Stimulated activated CD8-positive, alpha-beta memory T cell treated with anti-CD3 and anti-CD28 coated beads, Interleukin-2, amount 100 ng/mL, for 1 hour (primary cell): Measurements from ENCODE around the gene EWSR1.

Experiments
- DNase-seq, 2 donors: peaks; one replicate each; pipeline ENCODE4 v3.0.0-alpha.2; 2020; ENCODE audit warnings: low read depth in 2 of 2

Gene EWSR1

GRCh38 chr22:29269731-29270474 lies 1.8 kb downstream of the EWSR1 start:
- DNase-seq: no peak

GRCh38 chr22:29270475-29271271 lies 2.6 kb downstream of the EWSR1 start:
- DNase-seq: no peak

- DNase-seq: no peak
Measured at GRCh38 chr22:29272624-29273023, 4.6 kb downstream of the EWSR1 start.

- no peak for DNase-seq
Measured at GRCh38 chr22:29275167-29275566, 7.1 kb downstream of the EWSR1 start.

- DNase-seq: no peak
Measured at GRCh38 chr22:29275819-29276565, 7.9 kb downstream of the EWSR1 start.

DNA sequence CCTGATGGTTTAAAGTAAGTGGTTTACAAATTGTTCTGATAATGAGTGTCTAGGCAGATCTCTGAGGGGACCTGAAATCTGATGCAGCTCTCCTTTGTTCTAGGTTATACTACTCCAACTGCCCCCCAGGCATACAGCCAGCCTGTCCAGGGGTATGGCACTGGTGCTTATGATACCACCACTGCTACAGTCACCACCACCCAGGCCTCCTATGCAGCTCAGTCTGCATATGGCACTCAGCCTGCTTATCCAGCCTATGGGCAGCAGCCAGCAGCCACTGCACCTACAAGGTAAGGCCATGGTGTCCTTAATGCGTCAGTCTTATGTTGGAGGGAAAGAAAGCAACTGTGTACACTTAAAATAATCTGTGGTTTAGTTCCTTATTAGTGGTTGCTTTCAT lies 9.9 kb downstream of the EWSR1 start:
- no peak for DNase-seq

GRCh38 chr22:29284196-29284595 lies 16.1 kb downstream of the EWSR1 start:
- DNase-seq: no peak

GRCh38 chr22:29288837-29289236 lies 20.8 kb downstream of the EWSR1 start:
- DNase-seq: no peak

GRCh38 chr22:29290061-29290460 lies 22.0 kb downstream of the EWSR1 start:
- DNase-seq: no peak

DNA sequence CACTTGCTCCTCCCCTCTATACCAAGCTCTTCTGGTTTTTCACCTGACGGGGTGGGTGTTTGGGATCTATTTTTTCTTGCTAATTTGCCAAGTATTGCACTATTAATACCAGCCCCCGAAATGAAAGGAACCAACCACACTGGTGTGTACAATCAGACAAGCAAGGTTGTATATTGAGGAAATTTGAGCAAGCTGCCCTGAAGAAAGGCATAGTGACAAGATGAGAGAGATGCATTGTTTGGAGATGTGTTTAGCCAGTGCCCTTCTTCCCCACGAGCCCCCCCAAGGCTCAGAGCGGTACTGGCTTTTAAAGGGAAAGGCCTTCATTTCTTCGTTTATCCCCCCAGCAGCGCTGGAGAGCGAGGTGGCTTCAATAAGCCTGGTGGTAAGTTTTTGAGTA lies 23.1 kb downstream of the EWSR1 start:
- DNase-seq: no peak

GRCh38 chr22:29292379-29292778 lies 24.3 kb downstream of the EWSR1 start:
- no peak for DNase-seq

DNA sequence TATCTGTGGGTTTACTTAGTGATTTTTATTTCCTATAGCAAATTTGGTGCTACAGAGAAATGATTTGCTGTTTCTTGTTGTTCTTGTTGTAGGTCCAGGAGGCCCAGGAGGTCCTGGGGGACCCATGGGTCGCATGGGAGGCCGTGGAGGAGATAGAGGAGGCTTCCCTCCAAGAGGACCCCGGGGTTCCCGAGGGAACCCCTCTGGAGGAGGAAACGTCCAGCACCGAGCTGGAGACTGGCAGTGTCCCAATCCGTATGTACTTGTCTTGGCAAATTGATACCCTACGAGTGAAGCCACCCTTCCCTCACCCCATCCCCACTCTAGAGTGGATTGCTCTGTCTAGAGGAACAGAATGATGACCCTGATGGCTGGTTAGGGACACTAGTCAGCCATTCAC lies 30.6 kb downstream of the EWSR1 start:
- no peak for DNase-seq

GRCh38 chr22:29299136-29299900 lies 31.2 kb downstream of the EWSR1 start:
- no peak for DNase-seq

DNA sequence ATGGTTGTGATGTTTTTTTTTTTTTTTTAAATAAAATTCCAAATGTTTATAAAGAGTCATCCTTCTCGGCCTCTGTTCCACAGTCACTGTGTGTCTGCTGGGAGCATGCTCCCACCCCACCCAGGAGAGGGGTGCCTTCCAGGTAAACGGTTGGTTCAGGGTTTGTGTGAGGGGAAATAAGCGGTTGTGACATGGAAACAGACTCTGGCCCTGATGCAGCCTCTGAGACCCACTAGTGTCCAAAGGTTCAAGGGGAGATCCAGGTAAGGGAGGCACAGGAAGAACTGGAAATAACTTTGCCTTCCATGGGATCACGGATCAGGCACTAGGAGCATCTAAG lies 32.4 kb downstream of the EWSR1 start:
- no peak for DNase-seq

DNA sequence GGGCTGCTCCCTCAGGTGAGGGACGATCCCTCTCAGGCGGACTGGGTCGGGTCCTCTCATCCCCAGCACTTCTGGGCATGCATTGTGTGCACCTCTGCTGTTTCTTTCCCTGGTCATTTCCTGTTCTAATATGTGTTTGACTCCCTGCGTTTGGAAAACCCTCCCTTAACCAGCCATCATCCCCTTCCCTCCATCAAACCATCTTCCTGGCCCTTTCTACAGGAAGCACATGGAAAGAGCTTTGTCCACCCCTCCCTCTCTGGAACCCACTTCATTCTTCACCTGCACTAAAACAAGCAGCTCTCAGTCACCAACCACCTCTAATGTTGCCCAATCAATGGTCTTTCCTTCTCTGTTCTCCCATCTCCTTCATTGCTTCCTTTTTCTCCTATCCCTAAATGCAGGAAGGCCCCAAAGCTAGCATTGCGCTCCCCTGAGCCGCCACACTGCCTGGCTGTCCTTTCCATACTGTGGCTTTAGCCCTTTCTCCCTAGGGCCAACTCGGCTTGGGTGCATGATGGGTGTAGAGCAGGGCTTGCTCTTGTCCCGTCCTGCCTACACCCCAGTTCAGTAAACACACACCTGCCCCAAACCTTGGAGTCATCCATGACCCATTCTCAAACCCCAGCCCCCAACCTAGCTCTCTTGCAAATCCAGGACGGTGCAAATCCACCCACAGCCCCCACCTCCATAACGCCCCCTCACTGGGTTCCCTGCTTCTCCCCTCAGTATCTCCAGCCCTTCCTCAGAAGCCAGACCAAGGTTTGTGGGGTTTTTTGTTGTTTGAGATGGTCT lies 32.9 kb downstream of the EWSR1 start:
- no peak for DNase-seq

GRCh38 chr22:29301716-29302401 lies 33.8 kb downstream of the EWSR1 start:
- no peak for DNase-seq

DNA sequence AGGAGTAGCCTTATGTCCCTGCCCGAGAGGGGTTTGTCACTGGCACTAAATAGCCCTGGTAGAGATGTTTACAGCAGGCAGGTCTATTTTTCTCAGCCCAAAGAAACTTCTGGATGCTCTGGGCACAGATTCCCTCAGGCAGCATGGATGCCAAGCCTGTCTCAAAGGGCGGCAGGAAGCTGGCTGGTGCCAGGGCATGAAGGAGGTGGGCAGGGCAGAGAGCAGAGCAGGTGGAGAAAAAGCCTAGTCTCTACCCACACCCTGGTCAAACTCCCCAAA lies 34.3 kb downstream of the EWSR1 start:
- no peak for DNase-seq

- no peak for DNase-seq
Measured at GRCh38 chr22:29302681-29303465, 34.8 kb downstream of the EWSR1 start.

- no peak for DNase-seq
Measured at GRCh38 chr22:29305836-29306174, 37.7 kb downstream of the EWSR1 start.
